LNCAP (cell line): ENCODE measurements around the gene RABL3.

Experiments
- TF ChIP-seq, protein P1 (sequence below): fragments of 450-650 bp; IDR thresholded peaks from 2 replicates; pipeline ENCODE4 v1.5.1; 2017; ENCODE audit warnings: mild to moderate bottlenecking

Gene RABL3

DNA sequence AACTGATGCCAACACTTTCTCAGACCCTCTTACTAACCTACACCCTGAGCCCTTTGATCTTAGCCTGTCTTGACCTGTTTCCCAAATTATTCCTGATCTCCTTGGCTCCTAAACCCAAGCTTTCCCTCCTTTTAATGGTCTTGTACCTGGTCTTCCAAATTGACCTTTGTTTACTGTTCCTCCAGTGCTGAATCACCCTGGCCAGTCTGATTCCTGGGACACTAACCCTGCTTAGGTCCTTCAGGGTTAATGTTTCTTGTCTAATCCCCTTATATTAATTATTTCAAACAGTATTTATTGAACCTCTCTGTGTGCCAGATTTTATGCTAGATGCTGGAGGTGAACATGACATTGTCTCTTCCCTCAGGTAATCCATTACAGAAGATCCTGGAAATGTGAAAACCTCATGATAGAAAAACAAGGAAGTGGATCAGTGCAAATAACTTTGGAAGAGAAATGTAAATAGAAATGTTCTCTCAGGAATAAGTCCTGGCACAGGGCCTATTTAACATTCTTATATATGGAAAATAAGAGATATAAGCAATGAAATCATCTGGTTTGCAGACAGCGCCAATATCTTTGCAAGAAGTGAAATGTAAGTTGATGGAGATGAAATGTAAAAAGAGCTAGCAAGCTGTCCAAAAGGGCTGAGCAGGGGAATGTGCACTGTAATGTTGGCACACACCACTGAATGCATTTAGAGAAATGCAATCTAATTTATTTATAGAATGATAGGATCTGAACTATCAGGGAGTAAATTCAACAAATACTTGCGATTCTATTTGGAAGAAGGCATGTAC lies 81.0 kb downstream of the RABL3 start:
- TF ChIP-seq, protein P1, sequence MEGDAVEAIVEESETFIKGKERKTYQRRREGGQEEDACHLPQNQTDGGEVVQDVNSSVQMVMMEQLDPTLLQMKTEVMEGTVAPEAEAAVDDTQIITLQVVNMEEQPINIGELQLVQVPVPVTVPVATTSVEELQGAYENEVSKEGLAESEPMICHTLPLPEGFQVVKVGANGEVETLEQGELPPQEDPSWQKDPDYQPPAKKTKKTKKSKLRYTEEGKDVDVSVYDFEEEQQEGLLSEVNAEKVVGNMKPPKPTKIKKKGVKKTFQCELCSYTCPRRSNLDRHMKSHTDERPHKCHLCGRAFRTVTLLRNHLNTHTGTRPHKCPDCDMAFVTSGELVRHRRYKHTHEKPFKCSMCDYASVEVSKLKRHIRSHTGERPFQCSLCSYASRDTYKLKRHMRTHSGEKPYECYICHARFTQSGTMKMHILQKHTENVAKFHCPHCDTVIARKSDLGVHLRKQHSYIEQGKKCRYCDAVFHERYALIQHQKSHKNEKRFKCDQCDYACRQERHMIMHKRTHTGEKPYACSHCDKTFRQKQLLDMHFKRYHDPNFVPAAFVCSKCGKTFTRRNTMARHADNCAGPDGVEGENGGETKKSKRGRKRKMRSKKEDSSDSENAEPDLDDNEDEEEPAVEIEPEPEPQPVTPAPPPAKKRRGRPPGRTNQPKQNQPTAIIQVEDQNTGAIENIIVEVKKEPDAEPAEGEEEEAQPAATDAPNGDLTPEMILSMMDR, result no peak

DNA sequence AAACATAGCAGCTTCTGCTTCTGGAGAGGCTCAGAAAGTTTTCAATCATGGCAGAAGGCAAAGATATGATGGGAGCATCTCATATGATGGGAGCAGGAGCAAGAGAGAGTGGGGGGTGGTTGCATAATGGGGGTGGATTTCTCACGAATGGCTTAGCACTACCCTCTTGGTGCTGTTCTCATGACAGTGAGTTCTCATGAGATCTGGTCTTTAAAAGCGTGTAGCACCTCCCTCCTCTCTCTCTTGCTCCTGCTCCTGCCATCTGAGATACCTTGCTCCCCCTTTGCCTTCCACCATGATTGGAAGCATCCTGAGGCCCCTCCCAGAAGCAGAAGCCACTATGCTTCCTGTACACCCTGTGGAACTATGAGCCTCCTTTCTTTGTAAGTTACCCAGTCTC lies 82.5 kb downstream of the RABL3 start:
- TF ChIP-seq, protein P1, result no peak

DNA sequence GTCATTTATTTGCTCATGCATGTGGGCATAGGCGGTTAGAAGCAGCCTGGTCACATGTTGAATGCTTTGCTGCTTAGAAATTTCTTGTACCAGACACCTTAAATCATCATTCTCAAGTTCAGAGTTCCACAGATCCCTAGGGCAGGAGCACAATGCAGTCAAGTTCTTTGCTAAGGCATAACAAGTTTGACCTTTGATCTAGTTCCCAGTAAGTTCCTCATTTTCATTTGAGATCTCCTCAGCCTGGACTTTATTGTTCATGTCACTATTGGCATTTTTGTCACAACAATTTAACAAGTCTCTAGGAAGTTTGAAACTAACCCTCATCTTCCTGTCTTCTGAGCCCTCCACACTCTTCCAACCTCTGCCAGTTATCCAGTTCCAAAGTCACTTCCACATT lies 83.0 kb downstream of the RABL3 start:
- TF ChIP-seq, protein P1, result no peak

DNA sequence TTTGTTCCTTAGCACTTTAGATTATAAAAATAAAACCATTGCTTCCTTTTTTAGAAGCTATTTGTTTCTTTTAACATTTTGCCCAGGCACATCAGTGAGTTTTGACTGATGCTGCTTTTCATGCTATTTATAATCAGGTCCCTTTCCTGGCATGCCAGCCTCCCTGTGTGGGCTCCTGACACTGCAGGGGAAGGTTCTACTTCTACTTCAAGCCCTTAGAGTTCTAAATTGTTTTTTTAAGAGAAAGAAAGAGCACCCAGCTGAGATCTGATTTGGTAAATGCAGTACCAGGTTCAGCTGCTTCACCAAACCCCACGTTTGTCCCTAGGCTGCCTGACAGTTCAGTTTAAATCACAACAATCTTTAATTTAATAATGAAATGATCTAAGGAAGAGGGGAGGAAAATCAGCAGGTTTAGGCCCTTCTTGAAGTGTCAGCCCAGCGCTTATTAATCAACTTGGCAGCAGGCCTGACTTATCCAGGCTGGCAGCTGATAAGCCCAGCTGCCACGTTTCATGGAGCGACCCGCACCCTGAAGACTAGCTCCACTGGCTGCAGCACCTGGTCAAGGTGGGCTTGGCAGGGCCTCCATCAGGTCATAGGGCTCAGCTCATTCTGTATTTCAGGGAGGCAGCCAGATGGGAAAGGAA lies 89.3 kb downstream of the RABL3 start:
- TF ChIP-seq, protein P1, result no peak

DNA sequence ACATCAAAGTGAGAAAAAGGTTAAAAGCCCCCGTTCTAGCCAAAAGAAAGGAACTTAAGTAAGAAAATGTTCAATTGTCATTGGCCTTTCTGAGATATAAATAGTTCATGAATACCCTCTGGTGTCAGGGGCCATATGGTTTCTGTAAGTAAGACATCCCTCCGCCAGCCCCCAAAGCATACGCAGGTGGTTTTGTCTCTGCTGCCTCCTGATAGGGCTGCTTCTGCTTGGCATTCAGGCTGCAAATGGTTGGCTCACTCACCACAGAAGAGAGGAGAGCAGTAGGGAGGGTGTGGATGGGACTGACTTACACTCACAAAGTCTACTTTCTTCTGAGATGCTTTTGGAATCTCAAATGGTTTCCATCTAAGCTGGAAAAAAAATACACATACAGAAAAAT lies 90.0 kb downstream of the RABL3 start:
- TF ChIP-seq, protein P1, result no peak

DNA sequence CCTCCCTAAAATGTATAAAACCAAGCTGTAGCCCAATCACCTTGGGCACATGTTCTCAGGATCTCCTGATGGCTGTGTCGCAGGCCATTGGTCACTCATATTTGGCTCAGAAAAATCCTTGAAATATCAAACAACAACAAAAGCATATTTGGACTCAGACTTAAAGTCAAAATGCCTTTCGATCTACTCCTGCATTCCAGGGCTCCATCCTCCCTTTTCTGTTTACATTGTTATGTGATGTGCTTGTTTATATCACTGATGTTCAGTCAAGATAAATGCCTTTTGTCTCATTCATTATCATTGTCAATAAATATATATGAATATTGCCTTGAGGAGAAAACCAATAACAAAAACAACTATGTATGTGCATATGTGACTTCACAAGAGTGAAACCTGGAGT lies 92.0 kb downstream of the RABL3 start:
- TF ChIP-seq, protein P1, result no peak

DNA sequence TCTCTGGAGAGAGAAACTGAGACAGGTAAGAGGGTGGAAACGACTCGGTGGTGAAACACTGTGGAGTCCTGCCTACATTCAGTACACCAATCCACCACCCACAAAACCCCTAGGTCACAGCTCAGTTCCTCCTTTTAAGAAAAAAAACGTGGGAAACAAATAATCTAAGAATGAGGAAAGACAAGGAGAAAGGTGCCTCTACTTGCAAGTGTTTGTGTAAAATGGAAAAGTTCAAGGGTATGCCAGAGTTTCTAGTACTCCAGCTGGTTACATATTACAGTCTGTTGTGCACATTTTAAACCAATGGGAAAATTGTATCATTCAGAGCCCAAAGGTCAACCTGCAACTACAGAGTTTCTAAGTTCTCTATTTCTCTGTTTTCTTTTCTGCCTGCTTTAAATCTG lies 92.5 kb downstream of the RABL3 start:
- TF ChIP-seq, protein P1, result no peak
